ENCODE results near the gene SCAPER.
"Not testable (repeated sequence)": the region's sequence is repeated elsewhere in the genome, so short reads cannot be mapped to it uniquely, and the experiment has no call there.

Gene SCAPER

DNA sequence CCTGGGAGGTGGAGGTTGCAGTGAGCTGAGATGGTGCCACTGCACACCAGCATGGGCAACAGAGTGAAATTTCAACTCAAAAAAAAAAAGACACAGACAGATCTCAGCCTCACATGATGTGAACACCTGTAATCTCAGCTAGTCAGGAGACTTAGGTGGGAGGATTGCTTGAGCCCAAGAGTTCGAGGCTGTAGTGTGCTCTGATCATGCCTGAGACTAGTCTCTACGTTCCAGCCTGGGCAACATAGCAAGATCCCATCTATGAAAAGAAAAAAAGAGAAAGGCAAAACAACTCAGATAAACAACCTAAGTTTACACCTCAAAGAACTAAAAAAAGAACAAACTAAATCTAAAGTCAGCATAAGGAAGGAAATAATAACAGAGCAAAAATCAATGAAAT is 11.0 kb downstream of the SCAPER start:
- H3K4me3 ChIP-seq (ENCODE audit: low read depth, low read length) = no peak overlapping the region
- no peak for DNase-seq (ENCODE audit: low read depth)
- TF ChIP-seq, protein P1, sequence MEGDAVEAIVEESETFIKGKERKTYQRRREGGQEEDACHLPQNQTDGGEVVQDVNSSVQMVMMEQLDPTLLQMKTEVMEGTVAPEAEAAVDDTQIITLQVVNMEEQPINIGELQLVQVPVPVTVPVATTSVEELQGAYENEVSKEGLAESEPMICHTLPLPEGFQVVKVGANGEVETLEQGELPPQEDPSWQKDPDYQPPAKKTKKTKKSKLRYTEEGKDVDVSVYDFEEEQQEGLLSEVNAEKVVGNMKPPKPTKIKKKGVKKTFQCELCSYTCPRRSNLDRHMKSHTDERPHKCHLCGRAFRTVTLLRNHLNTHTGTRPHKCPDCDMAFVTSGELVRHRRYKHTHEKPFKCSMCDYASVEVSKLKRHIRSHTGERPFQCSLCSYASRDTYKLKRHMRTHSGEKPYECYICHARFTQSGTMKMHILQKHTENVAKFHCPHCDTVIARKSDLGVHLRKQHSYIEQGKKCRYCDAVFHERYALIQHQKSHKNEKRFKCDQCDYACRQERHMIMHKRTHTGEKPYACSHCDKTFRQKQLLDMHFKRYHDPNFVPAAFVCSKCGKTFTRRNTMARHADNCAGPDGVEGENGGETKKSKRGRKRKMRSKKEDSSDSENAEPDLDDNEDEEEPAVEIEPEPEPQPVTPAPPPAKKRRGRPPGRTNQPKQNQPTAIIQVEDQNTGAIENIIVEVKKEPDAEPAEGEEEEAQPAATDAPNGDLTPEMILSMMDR (IDR thresholded peaks at IDR 0.05; ENCODE audit: low read depth, low read length, missing control alignments) = no peak

DNA sequence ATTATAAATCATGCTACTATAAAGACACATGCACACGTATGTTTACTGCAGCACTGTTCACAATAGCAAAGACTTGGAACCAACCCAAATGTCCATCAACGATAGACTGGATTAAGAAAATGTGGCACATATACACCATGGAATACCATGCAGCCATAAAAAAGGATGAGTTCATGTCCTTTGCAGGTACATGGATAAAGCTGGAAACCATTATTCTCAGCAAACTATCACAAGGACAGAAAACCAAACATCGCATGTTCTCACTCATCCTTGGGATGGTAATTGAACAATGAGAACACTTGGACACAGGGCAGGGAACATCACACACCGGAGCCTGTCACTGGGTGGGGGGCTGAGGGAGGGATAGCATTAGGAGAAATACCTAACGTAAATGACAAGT is 12.3 kb downstream of the SCAPER start:
- H3K4me3 ChIP-seq (ENCODE audit: low read depth, low read length); DNase-seq (ENCODE audit: low read depth): not testable (repeated sequence)

DNA sequence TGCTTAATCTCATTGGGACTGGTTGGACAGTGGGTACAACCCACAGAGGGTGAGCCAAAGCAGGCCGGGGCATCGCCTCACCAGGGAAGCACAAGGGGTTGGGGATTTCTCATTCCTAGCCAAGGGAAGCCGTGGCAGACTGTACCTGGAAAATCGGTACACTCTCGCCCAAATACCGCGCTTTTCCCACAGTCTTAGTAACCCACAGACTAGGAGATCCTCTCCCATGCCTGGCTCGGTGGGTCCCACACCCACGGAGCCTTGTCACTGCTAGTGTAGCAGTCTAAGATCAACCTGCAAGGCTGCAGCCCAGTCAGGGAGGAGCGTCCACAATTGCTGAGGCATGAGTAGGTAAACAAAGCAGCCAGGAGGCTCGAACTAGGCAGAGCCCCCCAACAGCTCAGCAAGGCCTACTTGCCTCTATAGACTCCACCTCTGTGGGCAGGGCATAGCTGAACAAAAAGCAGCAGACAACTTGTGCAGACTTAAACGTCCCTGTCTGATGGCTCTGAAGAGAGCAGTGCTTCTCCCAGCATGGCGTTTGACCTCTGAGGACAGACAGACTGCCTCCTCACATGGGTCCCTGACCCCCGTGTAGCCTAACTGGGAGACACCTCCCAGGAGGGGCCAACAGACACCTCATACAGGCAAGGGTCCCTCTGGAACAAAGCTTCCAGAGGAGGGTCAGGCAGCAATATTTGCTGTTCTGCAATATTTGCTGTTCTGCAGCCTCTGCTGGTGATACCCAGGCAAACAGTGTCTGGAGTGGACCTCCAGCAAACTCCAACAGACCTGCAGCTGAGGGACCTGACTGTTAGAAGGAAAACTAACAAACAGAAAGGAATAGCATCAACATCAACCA is 17.6 kb downstream of the SCAPER start:
- not testable (repeated sequence) for DNase-seq (ENCODE audit: low read depth); H3K4me3 ChIP-seq (ENCODE audit: low read depth, low read length)

DNA sequence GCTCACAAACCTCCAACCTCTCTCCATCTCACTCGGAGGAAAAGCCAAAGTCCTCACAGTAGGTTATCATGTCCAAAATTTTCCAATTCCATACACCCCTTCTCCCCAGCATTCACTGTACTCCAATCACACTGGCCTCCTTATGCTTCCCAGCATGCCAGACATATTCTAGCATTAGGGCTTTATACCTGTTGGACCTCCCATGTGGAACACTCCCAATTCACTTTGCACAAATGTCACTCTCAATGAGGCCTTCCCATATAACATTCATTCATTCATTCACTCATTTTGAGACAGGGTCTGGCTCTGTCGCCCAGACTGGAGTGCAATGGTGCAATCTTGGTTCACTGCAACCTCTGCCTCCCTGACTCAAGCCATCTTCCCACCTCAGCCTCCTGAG is 19.9 kb downstream of the SCAPER start:
- H3K4me3 ChIP-seq (ENCODE audit: low read depth, low read length) = no peak overlapping the region
- DNase-seq (ENCODE audit: low read depth) = no peak
- TF ChIP-seq, protein P1 (IDR thresholded peaks at IDR 0.05; ENCODE audit: low read depth, low read length, missing control alignments) = no peak

DNA sequence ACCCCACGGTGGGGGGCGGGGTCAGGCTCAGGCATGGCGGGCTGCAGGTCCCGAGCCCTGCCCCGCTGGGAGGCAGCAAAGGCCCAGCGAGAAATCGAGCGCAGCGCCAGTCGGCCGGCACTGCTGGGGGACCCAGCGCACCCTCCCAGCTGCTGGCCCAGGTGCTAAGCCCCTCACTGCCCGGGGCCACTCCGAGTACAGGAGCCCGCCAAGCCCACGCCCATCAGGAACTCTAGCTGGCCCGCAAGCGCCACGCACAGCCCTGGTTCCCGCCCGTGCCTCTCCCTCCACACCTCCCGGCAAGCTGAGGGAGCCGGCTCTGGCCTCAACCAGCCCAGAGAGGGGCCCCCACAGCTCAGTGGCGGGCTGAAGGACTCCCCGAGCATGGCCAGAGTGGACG is 29.2 kb downstream of the SCAPER start:
- no peak for DNase-seq (ENCODE audit: low read depth)
- no peak overlapping the region for H3K4me3 ChIP-seq (ENCODE audit: low read depth, low read length)
- TF ChIP-seq, protein P1 (IDR thresholded peaks at IDR 0.05; ENCODE audit: low read depth, low read length, missing control alignments) = no peak

DNA sequence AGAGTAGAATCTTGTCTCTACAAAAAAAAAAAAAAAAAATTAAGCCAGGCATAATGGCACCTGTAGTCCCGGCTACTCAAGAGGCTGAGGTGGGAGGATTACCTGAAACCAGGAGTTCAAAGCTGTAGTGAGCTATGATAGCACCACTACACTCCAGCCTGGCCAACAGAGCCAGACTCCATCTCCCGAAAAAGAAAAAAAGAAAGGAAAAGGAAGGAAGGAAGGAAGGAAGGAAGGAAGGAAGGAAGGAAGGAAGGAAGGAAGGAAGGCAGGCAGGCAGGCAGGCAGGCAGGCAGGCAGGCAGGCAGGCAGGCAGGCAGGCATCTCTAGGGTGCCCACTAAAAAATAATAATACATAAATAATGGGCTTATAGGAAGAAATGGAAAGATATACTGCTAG is 32.1 kb downstream of the SCAPER start:
- H3K4me3 ChIP-seq (ENCODE audit: low read depth, low read length); DNase-seq (ENCODE audit: low read depth): not testable (repeated sequence)

DNA sequence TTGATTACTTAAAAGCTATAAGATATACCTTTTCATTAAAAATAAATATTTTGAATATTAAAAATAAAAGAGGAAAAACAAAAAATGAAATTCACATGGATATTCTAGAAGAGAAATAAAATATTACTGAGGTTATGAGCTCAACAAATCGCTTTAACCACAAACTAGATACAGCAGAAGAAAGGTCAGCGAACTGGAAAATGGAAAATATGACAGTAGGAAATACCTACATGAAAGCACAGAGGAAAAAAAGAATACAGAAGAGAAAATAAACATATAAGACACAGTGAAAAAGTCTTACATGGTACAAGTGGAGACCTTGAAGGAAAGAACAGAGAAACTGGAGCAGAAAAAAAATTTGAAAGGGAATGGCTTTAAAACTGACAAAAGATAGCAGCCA is 33.2 kb downstream of the SCAPER start:
- H3K4me3 ChIP-seq (ENCODE audit: low read depth, low read length) = no peak overlapping the region
- no peak for DNase-seq (ENCODE audit: low read depth)
- TF ChIP-seq, protein P1 (IDR thresholded peaks at IDR 0.05; ENCODE audit: low read depth, low read length, missing control alignments) = no peak

DNA sequence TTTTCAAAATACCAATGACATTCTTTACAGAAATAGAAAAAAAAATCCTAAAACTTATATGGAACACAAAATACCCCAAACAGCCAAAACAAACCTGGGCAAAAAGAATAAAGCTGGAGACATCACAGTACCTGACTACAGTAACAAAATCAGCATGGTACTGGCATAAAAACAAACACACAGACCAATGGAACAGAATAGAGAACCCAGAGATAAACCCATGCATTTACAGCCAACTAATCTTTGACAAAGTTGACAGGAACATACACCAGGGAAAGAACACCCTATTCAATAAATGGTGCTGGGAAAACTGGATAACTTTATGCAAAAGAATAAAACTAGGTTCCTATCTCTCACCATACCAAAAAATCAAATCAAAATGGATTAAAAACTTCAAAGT is 36.4 kb downstream of the SCAPER start:
- DNase-seq (ENCODE audit: low read depth) = no peak
- no peak overlapping the region for H3K4me3 ChIP-seq (ENCODE audit: low read depth, low read length)
- TF ChIP-seq, protein P1 (IDR thresholded peaks at IDR 0.05; ENCODE audit: low read depth, low read length, missing control alignments) = no peak

Data from GM12864 (cell line).